B cell (primary cell): Measurements from ENCODE around the gene OR1L8.

Experiments used
- EZH2 ChIP-seq: IDR thresholded peaks from 2 replicates; pipeline ENCODE4 v1.6.1; 2012; ENCODE audit warnings: borderline replicate concordance, low read depth, mild to moderate bottlenecking, moderate library complexity, low read length; ENCODE audit not compliant: insufficient read depth, poor library complexity, severe bottlenecking
- TF ChIP-seq, protein P1 (sequence below): fragments of 200-600 bp; IDR thresholded peaks from one replicate; pipeline ENCODE4 v1.8.0; 2022; ENCODE audit warnings: antibody characterized with exemption, mild to moderate bottlenecking

DNA sequence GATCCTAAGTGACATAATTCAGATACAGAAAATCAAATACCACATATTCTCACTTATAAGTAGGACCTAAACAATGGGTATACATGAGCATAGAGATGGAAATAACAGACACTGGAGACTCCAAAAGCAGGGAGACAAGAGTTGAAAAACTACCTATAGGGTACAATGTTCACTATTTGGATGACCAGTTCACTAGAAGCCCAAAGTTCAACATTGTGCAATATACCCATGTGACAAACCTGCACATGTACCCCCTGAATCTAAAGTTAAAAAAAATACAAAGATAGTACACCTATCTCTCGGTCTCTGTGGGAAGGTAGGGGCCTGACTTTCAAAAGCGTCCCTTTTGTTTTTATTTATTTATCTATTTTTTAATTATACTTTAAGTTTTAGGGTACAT, 44.4 kb downstream of the OR1L8 start:
- no peak for TF ChIP-seq EZH2
- TF ChIP-seq, protein P1, sequence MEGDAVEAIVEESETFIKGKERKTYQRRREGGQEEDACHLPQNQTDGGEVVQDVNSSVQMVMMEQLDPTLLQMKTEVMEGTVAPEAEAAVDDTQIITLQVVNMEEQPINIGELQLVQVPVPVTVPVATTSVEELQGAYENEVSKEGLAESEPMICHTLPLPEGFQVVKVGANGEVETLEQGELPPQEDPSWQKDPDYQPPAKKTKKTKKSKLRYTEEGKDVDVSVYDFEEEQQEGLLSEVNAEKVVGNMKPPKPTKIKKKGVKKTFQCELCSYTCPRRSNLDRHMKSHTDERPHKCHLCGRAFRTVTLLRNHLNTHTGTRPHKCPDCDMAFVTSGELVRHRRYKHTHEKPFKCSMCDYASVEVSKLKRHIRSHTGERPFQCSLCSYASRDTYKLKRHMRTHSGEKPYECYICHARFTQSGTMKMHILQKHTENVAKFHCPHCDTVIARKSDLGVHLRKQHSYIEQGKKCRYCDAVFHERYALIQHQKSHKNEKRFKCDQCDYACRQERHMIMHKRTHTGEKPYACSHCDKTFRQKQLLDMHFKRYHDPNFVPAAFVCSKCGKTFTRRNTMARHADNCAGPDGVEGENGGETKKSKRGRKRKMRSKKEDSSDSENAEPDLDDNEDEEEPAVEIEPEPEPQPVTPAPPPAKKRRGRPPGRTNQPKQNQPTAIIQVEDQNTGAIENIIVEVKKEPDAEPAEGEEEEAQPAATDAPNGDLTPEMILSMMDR: no peak
